Measurements from ENCODE around the gene TMEM183A.

Gene TMEM183A

GRCh38 chr1:203031467-203031866 is 24.3 kb downstream of the TMEM183A start:
- FAIRE-seq (no peak), DNase-seq (ENCODE audit: insufficient read length, low spot score) (peak; percentile 17)

GRCh38 chr1:203033287-203033686 is 26.1 kb downstream of the TMEM183A start:
- peak; percentile 11 for DNase-seq (ENCODE audit: insufficient read length, low spot score)
- no peak for FAIRE-seq

More at GRCh38 chr1:203031467-203031866, 24.3 kb downstream of the TMEM183A start:
- peak; percentile 40 for TF ChIP-seq CTCF (IDR thresholded peaks at IDR 0.05; ENCODE audit: insufficient read depth, missing control alignments)

GRCh38 chr1:203033917-203034316 is 26.7 kb downstream of the TMEM183A start:
- FAIRE-seq: no peak
- no peak for TF ChIP-seq CTCF (IDR thresholded peaks at IDR 0.05; ENCODE audit: insufficient read depth, missing control alignments)
- no peak for DNase-seq (ENCODE audit: insufficient read length, low spot score)

More at GRCh38 chr1:203033287-203033686, 26.1 kb downstream of the TMEM183A start:
- no peak for TF ChIP-seq CTCF (IDR thresholded peaks at IDR 0.05; ENCODE audit: insufficient read depth, missing control alignments)

- DNase-seq (ENCODE audit: insufficient read length, low spot score): no peak
- no peak for TF ChIP-seq CTCF (IDR thresholded peaks at IDR 0.05; ENCODE audit: insufficient read depth, missing control alignments)
- FAIRE-seq: no peak
Observed at GRCh38 chr1:203034422-203035110, 27.4 kb downstream of the TMEM183A start.

GRCh38 chr1:203035111-203036000 is 28.2 kb downstream of the TMEM183A start:
- DNase-seq (ENCODE audit: insufficient read length, low spot score) (peak; percentile 13), FAIRE-seq (no peak)
- TF ChIP-seq CTCF (IDR thresholded peaks at IDR 0.05; ENCODE audit: insufficient read depth, missing control alignments): no peak

GRCh38 chr1:203036135-203036534 is 29.0 kb downstream of the TMEM183A start:
- FAIRE-seq (no peak), DNase-seq (ENCODE audit: insufficient read length, low spot score) (peak; percentile 24)
- TF ChIP-seq CTCF (IDR thresholded peaks at IDR 0.05; ENCODE audit: insufficient read depth, missing control alignments): no peak
